ENCODE data around the gene CREG2. TPM values are rescaled to one million over a fixed set of nuclear protein-coding genes. Genes with fewer than 3 reads are reported as not detected.

Gene CREG2
- total RNA-seq, 1 experiment from 2014 or later = 0.21 TPM

GRCh38 chr2:101419096-101419663 lies 31.9 kb upstream of the CREG2 start:
- no TSS peak for BruUV-seq (replicated peaks)
- TF ChIP-seq CTCF (IDR thresholded peaks at IDR 0.05) = peak; percentile 82
- no peak for TF ChIP-seq SIN3A (IDR thresholded peaks at IDR 0.05; ENCODE audit: borderline replicate concordance, insufficient read depth, low read depth, low read length)
- ChIA-PET CTCF (interaction anchor here (0.6 to 1.3 kb wide), 4 partner anchors 31 to 822 kb away, joined by 3 to 4 read pairs (median 3); no protein-coding TSS in a partner anchor), POLR2A (no interaction called here)
- H3K36me3 ChIP-seq (ENCODE audit: control insufficient read depth, insufficient read depth, low read length) = no peaks in the 10 kb centered on the region
- no peaks in the 10 kb centered on the region for H3K4me1 ChIP-seq (ENCODE audit: control insufficient read depth, insufficient read depth, low read length)
- intact Hi-C loops (cut with micrococcal nuclease; ENCODE audit: unreplicated experiment) (loop anchor here (10.0 kb wide), 1 partner anchor 416 kb away; no protein-coding TSS in a partner anchor), in situ Hi-C loops (cut with HindIII; ENCODE audit: low pct_unique_long_range_greater_than_20kb, low sequenced_read_pairs) (no loop called here)
- no peaks in the 10 kb centered on the region for H3K9me3 ChIP-seq (ENCODE audit: control insufficient read depth, insufficient read depth, low read depth, low read length)
- H3K4me3 ChIP-seq (ENCODE audit: low read depth in 2 of 2, low read length in 2 of 2) = no peak overlapping the region
- DNase-seq (ENCODE audit: low read depth, low spot score) (peak; percentile 33), ATAC-seq (peak; percentile 94)
- H3K27me3 ChIP-seq (ENCODE audit: control insufficient read depth, insufficient read depth, low read length) = no peaks in the 10 kb centered on the region
- H3K27ac ChIP-seq (ENCODE audit: low read length) = no peak overlapping the region

GRCh38 chr2:101418460-101419095 lies 31.3 kb upstream of the CREG2 start:
- POLR2A ChIA-PET = no interaction called here
- BruUV-seq (replicated peaks) = no TSS peak
- no peak overlapping the region for H3K4me3 ChIP-seq (ENCODE audit: low read depth in 2 of 2, low read length in 2 of 2)

More at GRCh38 chr2:101418460-101419095, 31.3 kb upstream of the CREG2 start:
- Histone ChIP-seq H3K9me3 (ENCODE audit: control insufficient read depth, insufficient read depth, low read depth, low read length) (no peaks in the 10 kb centered on the region), H3K4me1 (ENCODE audit: control insufficient read depth, insufficient read depth, low read length) (no peaks in the 10 kb centered on the region), H3K36me3 (ENCODE audit: control insufficient read depth, insufficient read depth, low read length) (no peaks in the 10 kb centered on the region), H3K27me3 (ENCODE audit: control insufficient read depth, insufficient read depth, low read length) (no peaks in the 10 kb centered on the region), H3K27ac (ENCODE audit: low read length) (no peak overlapping the region)
- intact Hi-C loops (cut with micrococcal nuclease; ENCODE audit: unreplicated experiment) (loop anchor here (10.0 kb wide), 1 partner anchor 416 kb away; no protein-coding TSS in a partner anchor), in situ Hi-C loops (cut with HindIII; ENCODE audit: low pct_unique_long_range_greater_than_20kb, low sequenced_read_pairs) (no loop called here)
- TF ChIP-seq TCF7L2 (IDR thresholded peaks at IDR 0.05; ENCODE audit: low read depth, low read length) = no peak
- TF ChIP-seq CTCF (IDR thresholded peaks at IDR 0.05) = no peak
- TF ChIP-seq POLR2AphosphoS5 (IDR thresholded peaks at IDR 0.05; ENCODE audit: low read depth, low read length) = no peak
- no peak for TF ChIP-seq SIN3A (IDR thresholded peaks at IDR 0.05; ENCODE audit: borderline replicate concordance, insufficient read depth, low read depth, low read length)
- TF ChIP-seq REST (IDR thresholded peaks at IDR 0.05; ENCODE audit: insufficient read depth in 1 of 2, low read depth in 2 of 2, low read length in 1 of 2) = no peak
- CTCF ChIA-PET = interaction anchor here (0.6 to 1.3 kb wide), 4 partner anchors 30 to 822 kb away, joined by 3 to 4 read pairs (median 3); no protein-coding TSS in a partner anchor
- DNase-seq (ENCODE audit: low read depth, low spot score) = no peak
- peak; percentile 43; the same call in 1 of the 2 replicates for ATAC-seq
